Keratinocyte (primary cell): ENCODE results near the gene AOPEP. TPM values are rescaled to one million over a fixed set of nuclear protein-coding genes. Genes with fewer than 3 reads are reported as not detected.
A peak's percentile ranks its signal among the peaks of the same experiment; 100 is the strongest.

Experiments used
- DNase-seq: peaks from one replicate; pipeline ENCODE4 v3.0.0-alpha.2; 2011; ENCODE audit warnings: low read depth, missing footprints, low spot score
- FAIRE-seq: peaks from 2 replicates; lab custom pipeline; 2011; peaks lifted over from hg19 to GRCh38; lab: Jason Lieb, UNC
- H2AFZ ChIP-seq: 2 replicates; pipeline ENCODE4 v1.6.0; 2012; ENCODE audit warnings: low read length, control low read depth, inconsistent platforms; ENCODE audit not compliant: control insufficient read depth
- H3K27ac ChIP-seq: 2 replicates; pipeline ENCODE4 v1.5.1; 2011; ENCODE audit warnings: low read length; ENCODE audit not compliant: control insufficient read depth, insufficient read depth
- H3K27me3 ChIP-seq: 3 replicates; pipeline ENCODE4 v1.6.0; 2011; ENCODE audit warnings: low read length; ENCODE audit not compliant: control insufficient read depth, insufficient read depth; ENCODE audit errors: extremely low read depth
- H3K36me3 ChIP-seq, 2 experiments: 2 replicates in 1 of 2; 3 replicates in 1 of 2; pipeline ENCODE4 v1.5.1; 2011; ENCODE audit warnings: low read length in 2 of 2, mild to moderate bottlenecking in 1 of 2; ENCODE audit not compliant: control insufficient read depth in 2 of 2, insufficient read depth in 2 of 2; ENCODE audit errors: extremely low read depth in 1 of 2
- H3K4me1 ChIP-seq: 3 replicates; pipeline ENCODE4 v1.5.1; 2011; ENCODE audit warnings: low read length; ENCODE audit not compliant: control insufficient read depth, insufficient read depth; ENCODE audit errors: extremely low read depth
- H3K4me2 ChIP-seq: 3 replicates; pipeline ENCODE4 v1.6.0; 2011; ENCODE audit warnings: low read depth, low read length; ENCODE audit not compliant: control insufficient read depth, insufficient read depth; ENCODE audit errors: extremely low read depth
- H3K4me3 ChIP-seq, 3 experiments: fragments of 200-600 bp in 1 of 3; sonication (generic) in 1 of 3; 2 replicates in 2 of 3; 3 replicates in 1 of 3; pipeline ENCODE4 v1.5.1; 2011 to 2016; ENCODE audit warnings: low read length in 3 of 3, mild to moderate bottlenecking in 3 of 3, control low read depth in 2 of 3, inconsistent platforms in 1 of 3, low read depth in 1 of 3, mixed read lengths in 1 of 3, mixed run types in 1 of 3, moderate library complexity in 1 of 3; ENCODE audit not compliant: control insufficient read depth in 2 of 3, insufficient read depth in 2 of 3; ENCODE audit errors: extremely low read depth in 1 of 3
- H3K79me2 ChIP-seq: 2 replicates; pipeline ENCODE4 v1.6.0; 2012; ENCODE audit warnings: low read length; ENCODE audit not compliant: control insufficient read depth, insufficient read depth
- H3K9ac ChIP-seq: 3 replicates; pipeline ENCODE4 v1.6.0; 2011; ENCODE audit warnings: low read length; ENCODE audit not compliant: control insufficient read depth, insufficient read depth; ENCODE audit errors: extremely low read depth
- H3K9me1 ChIP-seq: 3 replicates; pipeline ENCODE4 v1.6.0; 2011; ENCODE audit warnings: low read length; ENCODE audit not compliant: control insufficient read depth, insufficient read depth; ENCODE audit errors: extremely low read depth
- H3K9me3 ChIP-seq: 2 replicates; pipeline ENCODE4 v1.5.1; 2012; ENCODE audit warnings: low read depth, low read length; ENCODE audit not compliant: control insufficient read depth
- H4K20me1 ChIP-seq: 3 replicates; pipeline ENCODE4 v1.6.0; 2011; ENCODE audit warnings: low read length; ENCODE audit not compliant: control insufficient read depth, insufficient read depth; ENCODE audit errors: extremely low read depth
- CTCF ChIP-seq, 3 experiments: IDR thresholded peaks in 1 of 3; conservative IDR thresholded peaks in 1 of 3; optimal IDR thresholded peaks in 1 of 3; 2 replicates in 2 of 3; 3 replicates in 1 of 3; pipeline versions ENCODE3 to v1.5.1; 2011; ENCODE audit warnings: low read length in 3 of 3, mild to moderate bottlenecking in 3 of 3, moderate library complexity in 2 of 3, control low read depth in 1 of 3, inconsistent platforms in 1 of 3; ENCODE audit not compliant: insufficient read depth in 2 of 3; ENCODE audit errors: extremely low read depth in 1 of 3
- EZH2 ChIP-seq: IDR thresholded peaks from one replicate; pipeline ENCODE4 v1.6.1; 2012; ENCODE audit warnings: inconsistent platforms, mild to moderate bottlenecking, low read length, moderate library complexity
- dilution Hi-C: fragments of 300-500 bp; cut with MboI; formaldehyde crosslinking; loops from one replicate; pipeline ENCODE4 v1.7.0; 2020; ENCODE audit warnings: low sequenced_read_pairs; ENCODE audit not compliant: extremely low pct_ligation_motif_present
- polyA plus RNA-seq, 5 experiments: library from polyadenylated mRNA; depleted of rRNA in 3 of 5; stranded (reverse) in 3 of 5; stranded (forward) in 1 of 5; unstranded in 1 of 5; fragments of >200 nt; gene quantifications; 1 replicate in 1 of 5; 2 replicates in 3 of 5; 3 replicates in 1 of 5; pipeline versions ENCODE4 v1.2.1 to v1.2.3, GENCODE V29; 2011 to 2012; ENCODE audit warnings: missing spikeins in 2 of 5, low read depth in 1 of 5, low replicate concordance in 1 of 5

AOPEP gene
- polyA plus RNA-seq, 1 donor (not counting 4 experiments of a cell fraction or from before 2014, with no cell fraction given), result 27.0 TPM

GRCh38 chr9:95120781-95121370 is 394.4 kb downstream of the AOPEP start:
- Histone ChIP-seq H3K4me1 (peaks cover 21% of the 10 kb centered on the region), H3K9me3 (no peaks in the 10 kb centered on the region), H4K20me1 (no peaks in the 10 kb centered on the region), H3K9ac (no peak overlapping the region), H3K27ac (no peak overlapping the region), H3K9me1 (no peaks in the 10 kb centered on the region), H3K4me2 (no peak overlapping the region), H2AFZ (no peak overlapping the region), H3K27me3 (no peaks in the 10 kb centered on the region), H3K4me3 (no peak overlapping the region), H3K36me3 (no peaks in the 10 kb centered on the region), H3K79me2 (no peaks in the 10 kb centered on the region)
- TF ChIP-seq CTCF (optimal IDR thresholded peaks at IDR 0.05 in 1 of 3, IDR thresholded peaks at IDR 0.05 in 1 of 3, conservative IDR thresholded peaks at IDR 0.05 in 1 of 3; ENCODE audit: extremely low read depth in 1 of 3, insufficient read depth in 2 of 3, low read length in 3 of 3) (no peak), EZH2 (no peak)
- FAIRE-seq (no peak), DNase-seq (no peak)
- dilution Hi-C loops, result no loop called here

- H3K4me3 ChIP-seq, result no peak overlapping the region
- peak; percentile 29 to 57 (median 46) for TF ChIP-seq CTCF (optimal IDR thresholded peaks at IDR 0.05 in 1 of 3, IDR thresholded peaks at IDR 0.05 in 1 of 3, conservative IDR thresholded peaks at IDR 0.05 in 1 of 3; ENCODE audit: extremely low read depth in 1 of 3, insufficient read depth in 2 of 3, low read length in 3 of 3)
- no peak for TF ChIP-seq EZH2
- no peaks in the 10 kb centered on the region for H3K79me2 ChIP-seq
- DNase-seq (no peak), FAIRE-seq (no peak)
- H3K9me1 ChIP-seq, result no peaks in the 10 kb centered on the region
- no peak overlapping the region for H3K4me2 ChIP-seq
- no peak overlapping the region for H2AFZ ChIP-seq
- H3K9ac ChIP-seq, result no peak overlapping the region
- H3K27me3 ChIP-seq, result no peaks in the 10 kb centered on the region
- H3K9me3 ChIP-seq, result no peaks in the 10 kb centered on the region
- H4K20me1 ChIP-seq, result no peaks in the 10 kb centered on the region
- peaks cover 16% of the 10 kb centered on the region for H3K4me1 ChIP-seq
- H3K27ac ChIP-seq, result no peak overlapping the region
- H3K36me3 ChIP-seq, result no peaks in the 10 kb centered on the region
- dilution Hi-C loops, result no loop called here
These were observed 398.3 kb downstream of the AOPEP start for GRCh38 chr9:95124582-95125367.
